ENCODE measurements around the gene PIGU. TPM values are rescaled to one million over a fixed set of nuclear protein-coding genes. Genes with fewer than 3 reads are reported as not detected.

Gene PIGU
- total and polyA plus RNA-seq, 4 donors = 6.5 to 17.3 (median 10.6) TPM

GRCh38 chr20:34651200-34651599 is 25.7 kb downstream of the PIGU start:
- Histone ChIP-seq H3K4me1 (ENCODE audit: control insufficient read depth in 1 of 2, insufficient read depth in 2 of 2, low read length in 2 of 2) (no peaks in the 10 kb centered on the region), H3K27ac (ENCODE audit: low read depth in 1 of 2, low read length in 2 of 2) (no peak overlapping the region), H3K36me3 (ENCODE audit: control insufficient read depth in 1 of 2, insufficient read depth in 2 of 2, low read length in 1 of 2) (no peaks in the 10 kb centered on the region), H3K4me3 (ENCODE audit: low read length in 2 of 2) (no peak overlapping the region), H3K27me3 (ENCODE audit: control insufficient read depth in 1 of 2, insufficient read depth in 2 of 2, low read length in 1 of 2) (no peaks in the 10 kb centered on the region), H3K9me3 (ENCODE audit: control insufficient read depth, low read length) (no peaks in the 10 kb centered on the region)
- ATAC-seq (ENCODE audit: low FRiP score) = no peak
- 75 to 76% methylated on average over 2 of the region's 2 CpGs for WGBS, 2 donors
- intact Hi-C loops (cut with DNase I) = no loop called here
- no peak for DNase-seq

- ATAC-seq (ENCODE audit: low FRiP score) = no peak
- no peak for DNase-seq
- 97% methylated on average over 1 of the region's 1 CpG for WGBS, 2 donors
- H3K4me3 ChIP-seq (ENCODE audit: low read length in 2 of 2) = no peak overlapping the region
- no peaks in the 10 kb centered on the region for H3K27me3 ChIP-seq (ENCODE audit: control insufficient read depth in 1 of 2, insufficient read depth in 2 of 2, low read length in 1 of 2)
- H3K36me3 ChIP-seq (ENCODE audit: control insufficient read depth in 1 of 2, insufficient read depth in 2 of 2, low read length in 1 of 2) = no peaks in the 10 kb centered on the region
- intact Hi-C loops (cut with DNase I) = no loop called here
- H3K4me1 ChIP-seq (ENCODE audit: control insufficient read depth in 1 of 2, insufficient read depth in 2 of 2, low read length in 2 of 2) = no peaks in the 10 kb centered on the region
- no peak overlapping the region for H3K27ac ChIP-seq (ENCODE audit: low read depth in 1 of 2, low read length in 2 of 2)
- H3K9me3 ChIP-seq (ENCODE audit: control insufficient read depth, low read length) = no peaks in the 10 kb centered on the region
These were observed 29.2 kb downstream of the PIGU start for GRCh38 chr20:34647737-34648136.

GRCh38 chr20:34644951-34645350 is 31.9 kb downstream of the PIGU start:
- no peak for ATAC-seq (ENCODE audit: low FRiP score)
- 96 to 97% methylated on average over 1 of the region's 1 CpG for WGBS, 2 donors
- no peak for DNase-seq
- Histone ChIP-seq H3K36me3 (ENCODE audit: control insufficient read depth in 1 of 2, insufficient read depth in 2 of 2, low read length in 1 of 2) (no peaks in the 10 kb centered on the region), H3K4me1 (ENCODE audit: control insufficient read depth in 1 of 2, insufficient read depth in 2 of 2, low read length in 2 of 2) (no peaks in the 10 kb centered on the region), H3K4me3 (ENCODE audit: low read length in 2 of 2) (no peak overlapping the region), H3K27ac (ENCODE audit: low read depth in 1 of 2, low read length in 2 of 2) (no peak overlapping the region), H3K9me3 (ENCODE audit: control insufficient read depth, low read length) (no peaks in the 10 kb centered on the region), H3K27me3 (ENCODE audit: control insufficient read depth in 1 of 2, insufficient read depth in 2 of 2, low read length in 1 of 2) (no peaks in the 10 kb centered on the region)
- intact Hi-C loops (cut with DNase I) = no loop called here

- intact Hi-C loops (cut with DNase I) = no loop called here
- 96 to 97% methylated on average over 1 of the region's 1 CpG for WGBS, 2 donors
- no peaks in the 10 kb centered on the region for H3K27me3 ChIP-seq (ENCODE audit: control insufficient read depth in 1 of 2, insufficient read depth in 2 of 2, low read length in 1 of 2)
- ATAC-seq (ENCODE audit: low FRiP score) = no peak
- H3K36me3 ChIP-seq (ENCODE audit: control insufficient read depth in 1 of 2, insufficient read depth in 2 of 2, low read length in 1 of 2) = no peaks in the 10 kb centered on the region
- no peak overlapping the region for H3K27ac ChIP-seq (ENCODE audit: low read depth in 1 of 2, low read length in 2 of 2)
- DNase-seq = no peak
- H3K4me3 ChIP-seq (ENCODE audit: low read length in 2 of 2) = no peak overlapping the region
- no peaks in the 10 kb centered on the region for H3K9me3 ChIP-seq (ENCODE audit: control insufficient read depth, low read length)
- H3K4me1 ChIP-seq (ENCODE audit: control insufficient read depth in 1 of 2, insufficient read depth in 2 of 2, low read length in 2 of 2) = no peaks in the 10 kb centered on the region
These were observed 32.5 kb downstream of the PIGU start for GRCh38 chr20:34644345-34644744.

GRCh38 chr20:34643928-34644327 is 33.0 kb downstream of the PIGU start:
- no peak for ATAC-seq (ENCODE audit: low FRiP score)
- H3K4me3 ChIP-seq (ENCODE audit: low read length in 2 of 2) = no peak overlapping the region
- no peaks in the 10 kb centered on the region for H3K27me3 ChIP-seq (ENCODE audit: control insufficient read depth in 1 of 2, insufficient read depth in 2 of 2, low read length in 1 of 2)
- no peak for DNase-seq
- H3K4me1 ChIP-seq (ENCODE audit: control insufficient read depth in 1 of 2, insufficient read depth in 2 of 2, low read length in 2 of 2) = no peaks in the 10 kb centered on the region
- no peak overlapping the region for H3K27ac ChIP-seq (ENCODE audit: low read depth in 1 of 2, low read length in 2 of 2)
- H3K36me3 ChIP-seq (ENCODE audit: control insufficient read depth in 1 of 2, insufficient read depth in 2 of 2, low read length in 1 of 2) = no peaks in the 10 kb centered on the region
- no peaks in the 10 kb centered on the region for H3K9me3 ChIP-seq (ENCODE audit: control insufficient read depth, low read length)
- intact Hi-C loops (cut with DNase I) = no loop called here

- Histone ChIP-seq H3K27ac (ENCODE audit: low read depth in 1 of 2, low read length in 2 of 2) (no peak overlapping the region), H3K36me3 (ENCODE audit: control insufficient read depth in 1 of 2, insufficient read depth in 2 of 2, low read length in 1 of 2) (peaks cover 0 to 3% of the 10 kb centered on the region in 2 donors), H3K27me3 (ENCODE audit: control insufficient read depth in 1 of 2, insufficient read depth in 2 of 2, low read length in 1 of 2) (no peaks in the 10 kb centered on the region), H3K4me3 (ENCODE audit: low read length in 2 of 2) (no peak overlapping the region), H3K9me3 (ENCODE audit: control insufficient read depth, low read length) (no peaks in the 10 kb centered on the region), H3K4me1 (ENCODE audit: control insufficient read depth in 1 of 2, insufficient read depth in 2 of 2, low read length in 2 of 2) (no peaks in the 10 kb centered on the region)
- intact Hi-C loops (cut with DNase I) = no loop called here
- no peak for DNase-seq
- no peak for ATAC-seq (ENCODE audit: low FRiP score)
- 90 to 96% methylated on average over 1 of the region's 1 CpG for WGBS, 2 donors
These were observed 34.9 kb downstream of the PIGU start for GRCh38 chr20:34642009-34642408.

- Histone ChIP-seq H3K36me3 (ENCODE audit: control insufficient read depth in 1 of 2, insufficient read depth in 2 of 2, low read length in 1 of 2) (peaks cover 0 to 3% of the 10 kb centered on the region in 2 donors), H3K27ac (ENCODE audit: low read depth in 1 of 2, low read length in 2 of 2) (no peak overlapping the region), H3K4me1 (ENCODE audit: control insufficient read depth in 1 of 2, insufficient read depth in 2 of 2, low read length in 2 of 2) (no peaks in the 10 kb centered on the region), H3K4me3 (ENCODE audit: low read length in 2 of 2) (no peak overlapping the region), H3K9me3 (ENCODE audit: control insufficient read depth, low read length) (no peaks in the 10 kb centered on the region), H3K27me3 (ENCODE audit: control insufficient read depth in 1 of 2, insufficient read depth in 2 of 2, low read length in 1 of 2) (no peaks in the 10 kb centered on the region)
- DNase-seq (no peak), ATAC-seq (ENCODE audit: low FRiP score) (no peak)
- 78% methylated on average over 2 of the region's 2 CpGs for WGBS, 2 donors
- intact Hi-C loops (cut with DNase I) = no loop called here
These were observed 37.1 kb downstream of the PIGU start for GRCh38 chr20:34639755-34640222.

- no peaks in the 10 kb centered on the region for H3K9me3 ChIP-seq (ENCODE audit: control insufficient read depth, low read length)
- 93 to 94% methylated on average over 3 of the region's 3 CpGs for WGBS, 2 donors
- no peaks in the 10 kb centered on the region for H3K27me3 ChIP-seq (ENCODE audit: control insufficient read depth in 1 of 2, insufficient read depth in 2 of 2, low read length in 1 of 2)
- ATAC-seq (ENCODE audit: low FRiP score) = no peak
- intact Hi-C loops (cut with DNase I) = no loop called here
- DNase-seq = no peak
- no peak overlapping the region for H3K4me3 ChIP-seq (ENCODE audit: low read length in 2 of 2)
- H3K4me1 ChIP-seq (ENCODE audit: control insufficient read depth in 1 of 2, insufficient read depth in 2 of 2, low read length in 2 of 2) = no peaks in the 10 kb centered on the region
- no peak overlapping the region for H3K27ac ChIP-seq (ENCODE audit: low read depth in 1 of 2, low read length in 2 of 2)
- H3K36me3 ChIP-seq (ENCODE audit: control insufficient read depth in 1 of 2, insufficient read depth in 2 of 2, low read length in 1 of 2) = peaks cover 0 to 9% of the 10 kb centered on the region in 2 donors
These were observed 38.4 kb downstream of the PIGU start for GRCh38 chr20:34638532-34638931.

- H3K4me3 ChIP-seq (ENCODE audit: low read length in 2 of 2) = no peak overlapping the region
- no peak for ATAC-seq (ENCODE audit: low FRiP score)
- H3K27ac ChIP-seq (ENCODE audit: low read depth in 1 of 2, low read length in 2 of 2) = no peak overlapping the region
- H3K36me3 ChIP-seq (ENCODE audit: control insufficient read depth in 1 of 2, insufficient read depth in 2 of 2, low read length in 1 of 2) = peaks cover 0 to 9% of the 10 kb centered on the region in 2 donors
- no peaks in the 10 kb centered on the region for H3K4me1 ChIP-seq (ENCODE audit: control insufficient read depth in 1 of 2, insufficient read depth in 2 of 2, low read length in 2 of 2)
- WGBS, 2 donors = 89 to 96% methylated on average over 1 of the region's 1 CpG
- no peak for DNase-seq
- intact Hi-C loops (cut with DNase I) = no loop called here
- H3K9me3 ChIP-seq (ENCODE audit: control insufficient read depth, low read length) = no peaks in the 10 kb centered on the region
- H3K27me3 ChIP-seq (ENCODE audit: control insufficient read depth in 1 of 2, insufficient read depth in 2 of 2, low read length in 1 of 2) = no peaks in the 10 kb centered on the region
These were observed 38.9 kb downstream of the PIGU start for GRCh38 chr20:34638039-34638292.

Measured in aorta (tissue), 5 donors.